Esophagus squamous epithelium (tissue), 5 donors: Measurements from ENCODE around the gene METTL16. TPM values are rescaled to one million over a fixed set of nuclear protein-coding genes. Genes with fewer than 3 reads are reported as not detected.

Source experiments
- DNase-seq: peaks from one replicate; lab custom pipeline; 2025; lab: John Stamatoyannopoulos, UW
- H3K27ac ChIP-seq, 4 donors: fragments of 200-600 bp; sonication (generic); one replicate each; pipeline ENCODE4 v1.5.1; 2016 to 2019; ENCODE audit warnings: mild to moderate bottlenecking in 1 of 4
- H3K27me3 ChIP-seq, 4 donors: fragments of 200-600 bp; sonication (generic); 1 replicate in 3 of 4; 2 replicates in 1 of 4; pipeline versions ENCODE4 v1.5.1 to v1.6.0; 2017 to 2021; ENCODE audit warnings: antibody characterized with exemption in 1 of 4
- H3K36me3 ChIP-seq, 3 donors: fragments of 200-600 bp; sonication (generic); one replicate each; pipeline ENCODE4 v1.5.1; 2016 to 2019
- H3K4me1 ChIP-seq, 3 donors: fragments of 200-600 bp; sonication (generic); one replicate each; pipeline ENCODE4 v1.5.1; 2017 to 2019
- H3K4me3 ChIP-seq, 4 donors: fragments of 200-600 bp; sonication (generic); 1 replicate in 3 of 4; 2 replicates in 1 of 4; pipeline ENCODE4 v1.5.1; 2016 to 2019; ENCODE audit warnings: mild to moderate bottlenecking in 2 of 4, moderate library complexity in 1 of 4
- H3K9me3 ChIP-seq, 3 donors: fragments of 200-600 bp; sonication (generic); one replicate each; pipeline ENCODE4 v1.5.1; 2016 to 2019
- POLR2A ChIP-seq, 4 donors: fragments of 450-650 bp; IDR thresholded peaks; one replicate each; pipeline ENCODE4 v1.6.1; 2017; ENCODE audit warnings: antibody characterized with exemption in 4 of 4, mild to moderate bottlenecking in 4 of 4, moderate library complexity in 3 of 4
- WGBS, 2 donors: methylation state at CpG; one replicate each; pipeline ENCODE4 v1.1.5; 2018; 5-methylcytosine and 5-hydroxymethylcytosine counted together
- intact Hi-C: fragments of 100-400 bp; cut with DNase I; formaldehyde crosslinking; loops from one replicate; pipeline ENCODE4 v1.15.0; 2022
- total RNA-seq, 4 donors: library from RNA; depleted of rRNA; stranded (reverse); fragments of >200 nt; gene quantifications; one replicate each; pipeline ENCODE4 v1.1.0, GENCODE V29; 2016
- TF ChIP-seq, protein P1 (sequence below), 6 experiments: fragments of 450-650 bp in 4 of 6; fragments of 200-600 bp in 2 of 6; sonication (generic) in 2 of 6; IDR thresholded peaks; one replicate each; pipeline ENCODE4 v1.5.1; 2016 to 2019; ENCODE audit warnings: antibody characterized with exemption in 6 of 6, mild to moderate bottlenecking in 4 of 6, moderate library complexity in 4 of 6
- donor health status: DM: yes; HTN: yes; CAD: no.

Gene METTL16
- total RNA-seq, 4 donors from 2014 or later, result 12.5 to 31.5 (median 25.3) TPM

DNA sequence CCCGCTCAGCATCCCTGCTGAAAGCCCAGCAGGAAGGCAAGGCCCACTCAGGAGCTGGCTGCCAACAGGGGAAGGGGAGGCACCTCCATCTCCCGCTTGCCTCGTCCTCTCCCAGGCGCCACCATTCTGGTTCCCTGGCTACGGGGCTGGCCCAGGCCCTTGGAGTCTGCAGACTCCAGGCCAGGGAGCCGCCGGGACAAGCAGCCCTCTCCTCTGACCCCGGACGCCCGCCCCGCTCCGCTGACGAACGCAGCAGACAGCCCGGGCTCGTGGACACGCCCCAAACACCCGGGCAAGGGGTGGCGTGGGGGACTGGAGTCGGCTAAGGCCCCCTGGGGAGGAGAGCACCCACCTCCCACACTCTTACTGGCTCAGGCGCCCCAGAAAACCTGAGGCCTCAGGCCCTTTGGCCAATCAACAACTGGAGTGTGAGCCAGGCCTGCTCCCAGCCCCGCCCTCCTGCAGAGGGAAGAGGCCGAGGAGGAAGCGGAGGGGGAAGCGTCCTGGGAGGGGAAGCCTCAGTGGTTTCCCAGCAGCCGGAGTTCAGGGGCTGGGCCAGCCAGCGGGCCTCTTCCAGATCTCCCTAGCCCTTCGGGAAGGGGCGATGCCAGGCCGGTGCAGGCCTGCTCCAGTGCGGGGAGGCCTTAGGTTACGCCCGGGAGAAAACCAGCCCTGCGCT lies 115.0 kb downstream of the METTL16 start:
- no peaks in the 10 kb centered on the region for H3K9me3 ChIP-seq
- TF ChIP-seq POLR2A (IDR thresholded peaks at IDR 0.05), result peak in 3 of 4 donors; percentile 30 to 80 (median 56)
- TF ChIP-seq, protein P1, sequence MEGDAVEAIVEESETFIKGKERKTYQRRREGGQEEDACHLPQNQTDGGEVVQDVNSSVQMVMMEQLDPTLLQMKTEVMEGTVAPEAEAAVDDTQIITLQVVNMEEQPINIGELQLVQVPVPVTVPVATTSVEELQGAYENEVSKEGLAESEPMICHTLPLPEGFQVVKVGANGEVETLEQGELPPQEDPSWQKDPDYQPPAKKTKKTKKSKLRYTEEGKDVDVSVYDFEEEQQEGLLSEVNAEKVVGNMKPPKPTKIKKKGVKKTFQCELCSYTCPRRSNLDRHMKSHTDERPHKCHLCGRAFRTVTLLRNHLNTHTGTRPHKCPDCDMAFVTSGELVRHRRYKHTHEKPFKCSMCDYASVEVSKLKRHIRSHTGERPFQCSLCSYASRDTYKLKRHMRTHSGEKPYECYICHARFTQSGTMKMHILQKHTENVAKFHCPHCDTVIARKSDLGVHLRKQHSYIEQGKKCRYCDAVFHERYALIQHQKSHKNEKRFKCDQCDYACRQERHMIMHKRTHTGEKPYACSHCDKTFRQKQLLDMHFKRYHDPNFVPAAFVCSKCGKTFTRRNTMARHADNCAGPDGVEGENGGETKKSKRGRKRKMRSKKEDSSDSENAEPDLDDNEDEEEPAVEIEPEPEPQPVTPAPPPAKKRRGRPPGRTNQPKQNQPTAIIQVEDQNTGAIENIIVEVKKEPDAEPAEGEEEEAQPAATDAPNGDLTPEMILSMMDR (IDR thresholded peaks at IDR 0.05), result no peak
- peaks cover 48 to 63% (median 59%) of the 10 kb centered on the region in 3 donors for H3K4me1 ChIP-seq
- intact Hi-C loops, result no loop called here
- DNase-seq, result peak; percentile 78
- H3K27ac ChIP-seq, result peak overlapping the region; percentile 100
- no peaks in the 10 kb centered on the region for H3K27me3 ChIP-seq
- WGBS, 2 donors, result 40% methylated on average over 1 of the region's 34 CpGs; no CpG with 5 or more reads in 1 of the 2 donors
- H3K36me3 ChIP-seq, result peaks cover 0 to 8% (median 4%) of the 10 kb centered on the region in 3 donors
- H3K4me3 ChIP-seq, result peak overlapping the region; percentile 18 to 95 (median 39)

DNA sequence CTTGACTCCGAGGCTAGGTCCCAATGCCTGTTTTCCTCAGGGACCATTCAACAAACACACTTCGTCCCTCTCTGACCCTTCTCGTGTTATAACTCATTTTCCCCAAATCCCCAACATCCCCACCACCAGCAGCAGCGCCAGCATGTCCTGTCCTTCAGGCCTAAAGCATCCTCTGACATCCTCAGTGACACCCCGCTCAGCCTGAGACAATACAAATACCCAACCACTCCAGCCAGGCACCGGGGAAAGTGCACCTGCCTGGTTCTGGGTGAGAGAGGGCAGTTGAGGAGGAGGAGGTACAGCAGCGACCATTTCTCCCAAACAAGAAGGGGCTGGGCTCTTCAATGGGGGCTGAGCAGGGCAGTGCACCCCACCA lies 115.5 kb downstream of the METTL16 start:
- Histone ChIP-seq H3K36me3 (peaks cover 0 to 8% (median 4%) of the 10 kb centered on the region in 3 donors), H3K27ac (peak overlapping the region; percentile 100), H3K4me3 (peak overlapping the region; percentile 18 to 95 (median 39)), H3K4me1 (peaks cover 53 to 68% (median 63%) of the 10 kb centered on the region in 3 donors), H3K9me3 (no peaks in the 10 kb centered on the region), H3K27me3 (no peaks in the 10 kb centered on the region)
- DNase-seq, result no peak
- 23 to 66% methylated on average over 3 to 4 of the region's 7 CpGs for WGBS, 2 donors
- TF ChIP-seq, protein P1 (IDR thresholded peaks at IDR 0.05), result no peak
- no peak for TF ChIP-seq POLR2A (IDR thresholded peaks at IDR 0.05)
- intact Hi-C loops, result no loop called here

DNA sequence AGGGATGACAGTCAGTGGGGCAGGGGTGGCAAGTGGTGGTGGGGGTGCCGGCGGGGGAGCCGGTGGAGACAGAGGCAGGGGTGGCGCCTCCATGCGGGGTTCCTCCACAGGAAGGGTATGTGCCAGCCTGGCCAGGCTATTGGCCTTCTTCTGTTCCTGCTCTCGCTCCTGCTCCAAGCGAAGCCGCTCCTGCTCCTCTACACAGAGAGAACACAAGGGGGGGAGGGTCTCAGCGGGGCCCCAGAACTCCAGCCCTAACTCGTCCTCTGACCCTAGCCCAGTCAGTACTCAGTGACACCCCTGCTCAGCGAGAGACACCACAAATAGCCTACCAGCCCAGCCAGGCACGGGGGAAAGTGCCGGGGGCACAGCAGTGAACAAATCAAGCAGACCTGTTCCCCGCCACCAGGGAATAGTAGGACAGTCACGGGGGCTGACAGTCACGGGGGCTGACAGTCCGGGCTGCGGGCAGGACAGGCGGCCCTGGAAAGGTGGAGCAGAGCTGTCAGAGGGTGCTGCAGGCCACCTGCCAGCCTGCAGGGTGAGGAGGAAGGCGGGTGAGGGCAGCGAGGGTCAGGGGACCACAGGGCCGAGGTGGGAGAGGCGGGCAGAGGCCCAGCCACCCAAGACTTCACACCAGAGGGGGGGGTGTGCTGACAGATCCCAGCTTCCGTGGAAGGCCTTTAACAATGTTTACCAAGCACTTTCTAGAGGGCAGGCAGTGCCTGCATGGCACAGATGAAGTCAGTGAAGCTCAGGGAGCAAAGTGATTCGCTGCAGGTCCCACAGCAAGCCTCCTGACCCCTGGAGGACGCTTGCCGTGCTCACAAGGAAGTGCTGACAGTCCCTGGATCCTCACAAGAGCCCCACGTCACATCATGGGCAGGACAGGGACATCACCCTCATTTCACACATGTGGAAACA lies 116.2 kb downstream of the METTL16 start:
- WGBS, 2 donors, result 67 to 70% methylated on average over 10 to 17 of the region's 28 CpGs
- Histone ChIP-seq H3K4me3 (peak overlapping the region in 2 of 4 donors; percentile 34 to 95), H3K4me1 (peaks cover 60 to 75% (median 70%) of the 10 kb centered on the region in 3 donors), H3K27ac (peak overlapping the region; percentile 100), H3K36me3 (peaks cover 0 to 8% (median 4%) of the 10 kb centered on the region in 3 donors), H3K9me3 (no peaks in the 10 kb centered on the region), H3K27me3 (no peaks in the 10 kb centered on the region)
- no peak for TF ChIP-seq POLR2A (IDR thresholded peaks at IDR 0.05)
- TF ChIP-seq, protein P1 (IDR thresholded peaks at IDR 0.05), result no peak
- intact Hi-C loops, result no loop called here
- no peak for DNase-seq

DNA sequence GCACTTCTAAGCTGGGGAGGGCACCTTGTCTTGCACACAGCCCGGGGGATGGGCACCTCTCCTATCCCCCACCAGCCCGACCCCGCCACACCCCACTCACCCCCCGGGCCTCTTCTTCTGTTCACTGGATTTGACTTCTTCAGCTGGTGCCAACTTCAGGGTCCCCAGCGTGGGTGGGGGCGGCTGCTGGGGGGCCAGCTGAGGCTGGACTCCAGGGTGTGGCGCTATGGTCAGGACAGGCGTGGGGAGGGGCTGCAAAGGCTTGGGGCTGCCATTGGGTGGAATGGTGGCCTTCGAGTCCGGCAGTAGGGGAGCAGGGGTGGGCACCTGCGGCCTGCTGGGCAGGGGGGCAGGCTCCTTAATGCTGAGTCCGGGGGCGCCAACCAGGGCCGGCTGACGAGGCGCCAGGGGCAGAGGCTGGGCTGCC lies 116.9 kb downstream of the METTL16 start:
- Histone ChIP-seq H3K9me3 (no peaks in the 10 kb centered on the region), H3K36me3 (peaks cover 0 to 13% (median 4%) of the 10 kb centered on the region in 3 donors), H3K27ac (peak overlapping the region; percentile 100), H3K4me1 (peaks cover 67 to 82% (median 75%) of the 10 kb centered on the region in 3 donors), H3K27me3 (no peaks in the 10 kb centered on the region), H3K4me3 (peak overlapping the region in 2 of 4 donors; percentile 70 to 86)
- 80 to 93% methylated on average over 1 to 2 of the region's 16 CpGs for WGBS, 2 donors
- intact Hi-C loops, result no loop called here
- TF ChIP-seq, protein P1 (IDR thresholded peaks at IDR 0.05), result no peak
- TF ChIP-seq POLR2A (IDR thresholded peaks at IDR 0.05), result no peak
- no peak for DNase-seq
